ENCODE measurements around the gene FSD1. TPM values are rescaled to one million over a fixed set of nuclear protein-coding genes. Genes with fewer than 3 reads are reported as not detected.

FSD1 gene
- total and polyA plus RNA-seq, 4 donors = 0.31 to 1.1 (median 0.48) TPM

DNA sequence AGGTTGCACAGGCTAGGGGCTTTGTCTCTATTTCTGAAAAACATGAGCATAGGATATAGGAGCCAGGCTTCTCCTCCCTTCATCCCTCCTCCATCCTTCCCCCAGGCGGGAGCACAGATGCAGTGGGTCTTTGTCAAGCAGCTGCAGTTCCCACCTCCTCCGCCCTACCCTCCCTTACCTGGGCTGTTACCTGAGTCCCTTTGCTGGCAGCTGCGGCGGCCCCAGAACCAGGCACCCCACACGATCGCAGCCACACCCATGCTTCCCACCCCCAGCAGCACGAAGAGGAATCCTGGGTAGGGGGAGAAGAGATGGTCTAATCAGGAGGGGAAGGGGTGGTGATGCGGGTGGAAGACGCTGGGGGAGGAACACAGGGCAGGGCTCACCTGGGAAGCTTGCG, 10.0 kb upstream of the FSD1 start:
- ATAC-seq (ENCODE audit: insufficient read depth, low FRiP score) (no peak), DNase-seq (no peak)
- Histone ChIP-seq H3K9me3 (ENCODE audit: control insufficient read depth in 4 of 4, insufficient read depth in 3 of 4, low read length in 3 of 4) (peaks cover 0 to 5% (median 0%) of the 10 kb centered on the region in 4 donors), H3K27me3 (ENCODE audit: control insufficient read depth in 3 of 3, insufficient read depth in 3 of 3, low read length in 2 of 3) (no peaks in the 10 kb centered on the region), H3K9ac (ENCODE audit: insufficient read depth in 1 of 2, low read length in 2 of 2) (no peak overlapping the region), H3K36me3 (ENCODE audit: control insufficient read depth in 4 of 4, insufficient read depth in 4 of 4, low read length in 4 of 4) (no peaks in the 10 kb centered on the region), H3K4me1 (ENCODE audit: control insufficient read depth in 5 of 5, insufficient read depth in 5 of 5, low read length in 5 of 5) (peaks cover 0 to 6% (median 0%) of the 10 kb centered on the region in 5 donors), H3K27ac (ENCODE audit: low read depth in 1 of 2, low read length in 1 of 2) (no peak overlapping the region), H3K4me3 (no peak overlapping the region)
- WGBS, 2 donors = 57 to 67% methylated on average over 10 of the region's 10 CpGs
- no peak for TF ChIP-seq CTCF (IDR thresholded peaks at IDR 0.05; ENCODE audit: control extremely low read depth, extremely low read depth)

GRCh38 chr19:4295972-4296771, 8.2 kb upstream of the FSD1 start:
- no peak overlapping the region for H3K9ac ChIP-seq (ENCODE audit: insufficient read depth in 1 of 2, low read length in 2 of 2)
- peaks cover 0 to 6% (median 0%) of the 10 kb centered on the region in 5 donors for H3K4me1 ChIP-seq (ENCODE audit: control insufficient read depth in 5 of 5, insufficient read depth in 5 of 5, low read length in 5 of 5)
- WGBS, 2 donors = 48 to 64% methylated on average over 14 of the region's 14 CpGs
- H3K27me3 ChIP-seq (ENCODE audit: control insufficient read depth in 3 of 3, insufficient read depth in 3 of 3, low read length in 2 of 3) = no peaks in the 10 kb centered on the region
- ATAC-seq (ENCODE audit: insufficient read depth, low FRiP score) (no peak), DNase-seq (peak; percentile 66 to 74 (median 72))
- no peak overlapping the region for H3K4me3 ChIP-seq
- H3K9me3 ChIP-seq (ENCODE audit: control insufficient read depth in 4 of 4, insufficient read depth in 3 of 4, low read length in 3 of 4) = peaks cover 0 to 4% (median 0%) of the 10 kb centered on the region in 4 donors
- H3K27ac ChIP-seq (ENCODE audit: low read depth in 1 of 2, low read length in 1 of 2) = no peak overlapping the region
- H3K36me3 ChIP-seq (ENCODE audit: control insufficient read depth in 4 of 4, insufficient read depth in 4 of 4, low read length in 4 of 4) = no peaks in the 10 kb centered on the region
- TF ChIP-seq CTCF (IDR thresholded peaks at IDR 0.05; ENCODE audit: control extremely low read depth, extremely low read depth) = no peak

DNA sequence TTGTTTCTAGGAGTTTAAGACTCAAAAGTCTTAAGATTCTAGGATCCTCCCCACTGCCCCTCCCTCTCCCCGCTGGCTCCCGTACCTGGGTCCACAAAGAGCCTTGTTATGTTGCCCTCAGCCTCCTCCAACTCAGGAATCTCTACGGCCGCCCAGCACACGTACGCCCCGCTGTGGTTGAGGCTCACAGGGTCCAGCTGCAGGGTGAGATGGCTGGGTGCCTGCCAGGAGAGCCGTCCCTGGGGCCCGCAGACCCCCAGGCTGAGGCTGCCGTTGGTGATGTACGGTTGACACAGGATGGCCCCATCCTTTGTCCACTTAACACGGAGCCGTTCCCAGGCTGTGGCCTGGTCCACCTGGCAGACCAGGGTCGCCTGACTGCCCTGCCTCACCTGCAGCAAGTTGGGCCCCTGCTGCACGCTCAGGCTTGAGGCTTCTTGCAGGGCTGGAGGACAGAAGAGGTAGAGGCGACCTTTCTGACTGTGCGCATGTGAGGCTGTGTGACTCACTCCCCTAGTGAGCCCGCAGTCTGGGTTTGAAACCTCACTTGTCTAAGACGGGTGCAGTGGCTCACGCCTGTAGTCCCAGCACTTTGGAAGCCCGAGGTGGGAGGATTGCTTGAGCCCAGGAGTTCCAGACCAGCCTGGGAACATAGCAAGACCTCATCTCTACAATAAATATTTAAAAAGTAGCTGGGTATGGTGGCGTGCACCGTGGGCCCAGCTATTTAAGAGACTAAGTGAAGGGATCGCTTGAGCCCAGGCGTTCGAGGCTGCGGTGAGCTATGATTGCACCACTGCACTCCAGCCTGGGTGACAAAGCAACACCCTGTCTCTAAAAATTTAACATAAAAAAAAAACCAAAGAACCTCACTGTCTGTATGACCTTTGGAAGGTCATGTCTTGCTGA, 6.2 kb upstream of the FSD1 start:
- no peak for TF ChIP-seq CTCF (IDR thresholded peaks at IDR 0.05; ENCODE audit: control extremely low read depth, extremely low read depth)
- DNase-seq (no peak), ATAC-seq (ENCODE audit: insufficient read depth, low FRiP score) (no peak)
- H3K9ac ChIP-seq (ENCODE audit: insufficient read depth in 1 of 2, low read length in 2 of 2) = no peak overlapping the region
- H3K36me3 ChIP-seq (ENCODE audit: control insufficient read depth in 4 of 4, insufficient read depth in 4 of 4, low read length in 4 of 4) = no peaks in the 10 kb centered on the region
- no peaks in the 10 kb centered on the region for H3K27me3 ChIP-seq (ENCODE audit: control insufficient read depth in 3 of 3, insufficient read depth in 3 of 3, low read length in 2 of 3)
- H3K4me1 ChIP-seq (ENCODE audit: control insufficient read depth in 5 of 5, insufficient read depth in 5 of 5, low read length in 5 of 5) = peaks cover 0 to 6% (median 0%) of the 10 kb centered on the region in 5 donors
- WGBS, 2 donors = 75 to 79% methylated on average over 27 of the region's 27 CpGs
- no peak overlapping the region for H3K4me3 ChIP-seq
- H3K27ac ChIP-seq (ENCODE audit: low read depth in 1 of 2, low read length in 1 of 2) = no peak overlapping the region
- peaks cover 0 to 4% (median 0%) of the 10 kb centered on the region in 4 donors for H3K9me3 ChIP-seq (ENCODE audit: control insufficient read depth in 4 of 4, insufficient read depth in 3 of 4, low read length in 3 of 4)
